ENCODE results near the gene SNX27. TPM values are rescaled to one million over a fixed set of nuclear protein-coding genes. Genes with fewer than 3 reads are reported as not detected.

The SNX27 gene
- total and polyA plus RNA-seq, 2 experiments from 2014 or later: 40.6 to 59.7 TPM

GRCh38 chr1:151711044-151711800 lies 99.4 kb downstream of the SNX27 start:
- Histone ChIP-seq H3K4me3 (no peak overlapping the region), H3K4me2 (no peak overlapping the region), H4K20me1 (replicated peaks; ENCODE audit: insufficient read depth) (no peaks in the 10 kb centered on the region), H3K36me3 (ENCODE audit: insufficient read depth) (no peaks in the 10 kb centered on the region), H3K27me3 (ENCODE audit: insufficient read depth) (no peaks in the 10 kb centered on the region), H3K9me2 (ENCODE audit: insufficient read depth) (no peaks in the 10 kb centered on the region), H3K4me1 (ENCODE audit: insufficient read depth) (peaks cover 10% of the 10 kb centered on the region), H3F3A (replicated peaks; ENCODE audit: low read depth) (no peaks in the 10 kb centered on the region), H2AFZ (no peak overlapping the region), H3K27ac (ENCODE audit: low read depth) (no peak overlapping the region), H3K79me2 (replicated peaks; ENCODE audit: insufficient read depth) (no peaks in the 10 kb centered on the region)
- H3K9me3 Mint-ChIP-seq: no peaks in the 10 kb centered on the region
- peaks cover 21% of the 10 kb centered on the region for H3K4me1 Mint-ChIP-seq
- TF ChIP-seq POLR2AphosphoS5 (IDR thresholded peaks at IDR 0.05; ENCODE audit: low read depth) (no peak), ZNF462 (CRISPR knock-in tag; IDR thresholded peaks at IDR 0.05) (no peak), REST (IDR thresholded peaks at IDR 0.05; ENCODE audit: unreplicated experiment) (no peak), ZNF114 (CRISPR knock-in tag; IDR thresholded peaks at IDR 0.05) (no peak), CTCF (conservative IDR thresholded peaks at IDR 0.05; ENCODE audit: low read depth in 2 of 2) (no peak), EZH2phosphoT487 (IDR thresholded peaks at IDR 0.05; ENCODE audit: unreplicated experiment) (no peak), JUNB (IDR thresholded peaks at IDR 0.05; ENCODE audit: unreplicated experiment) (no peak), EZH2 (IDR thresholded peaks at IDR 0.05; ENCODE audit: low read depth, unreplicated experiment) (no peak), NANOG (IDR thresholded peaks at IDR 0.05; ENCODE audit: borderline replicate concordance) (no peak), STAT1 (IDR thresholded peaks at IDR 0.05; ENCODE audit: unreplicated experiment) (no peak), ETS1 (IDR thresholded peaks at IDR 0.05) (no peak), ZNF331 (CRISPR knock-in tag; IDR thresholded peaks at IDR 0.05; ENCODE audit: low read depth) (no peak)
- H3K36me3 Mint-ChIP-seq (ENCODE audit: low read depth): no peaks in the 10 kb centered on the region
- H3K27me3 Mint-ChIP-seq (ENCODE audit: insufficient read depth, low read depth, poor library complexity): peaks cover 12% of the 10 kb centered on the region
- H3K4me3 Mint-ChIP-seq: no peak overlapping the region
- ATAC-seq: no peak
- no peak overlapping the region for H3K27ac Mint-ChIP-seq
- DNase-seq (ENCODE audit: low spot score): no peak
